H9 (cell line): Measurements from ENCODE around the gene NTRK2. TPM values are rescaled to one million over a fixed set of nuclear protein-coding genes. Genes with fewer than 3 reads are reported as not detected.

Experiments
- DNase-seq: peaks from one replicate; pipeline ENCODE4 v3.0.0-alpha.2; 2017
- H2AFZ ChIP-seq: one replicate; pipeline ENCODE4 v1.6.1; 2013; ENCODE audit warnings: mild to moderate bottlenecking, low read length, control low read depth, moderate library complexity
- H2AK5ac ChIP-seq: 2 replicates; pipeline ENCODE4 v1.6.1; 2013; ENCODE audit warnings: low read length, control low read depth, mixed read lengths; ENCODE audit not compliant: insufficient read length
- H2BK120ac ChIP-seq: one replicate; pipeline ENCODE4 v1.6.1; 2013; ENCODE audit warnings: low read depth, mild to moderate bottlenecking, low read length, control low read depth, inconsistent platforms; ENCODE audit not compliant: poor library complexity, severe bottlenecking
- H2BK12ac ChIP-seq: 2 replicates; pipeline ENCODE4 v1.6.1; 2013; ENCODE audit warnings: low read length, control low read depth, mixed read lengths, low read depth; ENCODE audit not compliant: insufficient read length
- H2BK15ac ChIP-seq: 2 replicates; pipeline ENCODE4 v1.6.1; 2013; ENCODE audit warnings: low read depth, low read length, control low read depth
- H2BK20ac ChIP-seq: one replicate; pipeline ENCODE4 v1.6.1; 2013; ENCODE audit warnings: low read depth, mild to moderate bottlenecking, low read length, control low read depth, inconsistent platforms; ENCODE audit not compliant: poor library complexity, severe bottlenecking
- H2BK5ac ChIP-seq: 2 replicates; pipeline ENCODE4 v1.6.1; 2013; ENCODE audit warnings: low read length, control low read depth, mixed read lengths; ENCODE audit not compliant: insufficient read length
- H3K14ac ChIP-seq: 2 replicates; pipeline ENCODE4 v1.6.1; 2013; ENCODE audit warnings: low read length, control low read depth; ENCODE audit not compliant: insufficient read depth
- H3K18ac ChIP-seq: 2 replicates; pipeline ENCODE4 v1.6.1; 2013; ENCODE audit warnings: low read depth, mild to moderate bottlenecking, mixed read lengths, low read length, control low read depth; ENCODE audit not compliant: insufficient read length
- H3K23ac ChIP-seq: 2 replicates; pipeline ENCODE4 v1.6.1; 2013; ENCODE audit warnings: low read length, control low read depth, mixed read lengths, low read depth; ENCODE audit not compliant: insufficient read length
- H3K23me2 ChIP-seq: 2 replicates; pipeline ENCODE4 v1.6.1; 2013; ENCODE audit warnings: low read depth, mild to moderate bottlenecking, mixed read lengths, low read length, control low read depth; ENCODE audit not compliant: insufficient read length, poor library complexity, severe bottlenecking
- H3K27ac ChIP-seq: 2 replicates; pipeline ENCODE4 v1.5.1; 2013; ENCODE audit warnings: low read length, control low read depth, mixed read lengths, low read depth; ENCODE audit not compliant: insufficient read length
- H3K27me3 ChIP-seq: 2 replicates; pipeline ENCODE4 v1.6.1; 2013; ENCODE audit warnings: low read length, control low read depth, inconsistent platforms; ENCODE audit not compliant: insufficient read depth
- H3K4ac ChIP-seq: 2 replicates; pipeline ENCODE4 v1.6.1; 2013; ENCODE audit warnings: low read depth, mild to moderate bottlenecking, control low read depth, inconsistent platforms, low read length, moderate library complexity
- H3K4me1 ChIP-seq: 2 replicates; pipeline ENCODE4 v1.6.1; 2013; ENCODE audit warnings: low read length, control low read depth, inconsistent platforms; ENCODE audit not compliant: insufficient read depth
- H3K4me2 ChIP-seq: 2 replicates; pipeline ENCODE4 v1.6.1; 2013; ENCODE audit warnings: low read length, control low read depth, mixed read lengths; ENCODE audit not compliant: insufficient read length, insufficient read depth
- H3K56ac ChIP-seq: 2 replicates; pipeline ENCODE4 v1.6.1; 2013; ENCODE audit warnings: low read depth, mild to moderate bottlenecking, mixed read lengths, low read length, control low read depth; ENCODE audit not compliant: insufficient read length
- H3K79me1 ChIP-seq: 2 replicates; pipeline ENCODE4 v1.6.1; 2013; ENCODE audit warnings: low read depth, mild to moderate bottlenecking, moderate library complexity, low read length, control low read depth, inconsistent platforms; ENCODE audit not compliant: insufficient read depth, poor library complexity, severe bottlenecking
- H3K79me2 ChIP-seq: 2 replicates; pipeline ENCODE4 v1.6.1; 2013; ENCODE audit warnings: low read length, control low read depth, inconsistent platforms; ENCODE audit not compliant: insufficient read depth
- H3K9ac ChIP-seq: 2 replicates; pipeline ENCODE4 v1.6.1; 2013; ENCODE audit warnings: low read length, control low read depth, mixed read lengths; ENCODE audit not compliant: insufficient read length; ENCODE audit errors: extremely low read depth
- H3K9me3 ChIP-seq: one replicate; pipeline ENCODE4 v1.6.1; 2013; ENCODE audit warnings: low read depth, low read length, inconsistent platforms; ENCODE audit not compliant: control insufficient read depth
- H3T11ph ChIP-seq: one replicate; pipeline ENCODE4 v1.6.1; 2013; ENCODE audit warnings: mild to moderate bottlenecking, low read length, control low read depth, inconsistent platforms
- H4K20me1 ChIP-seq: one replicate; pipeline ENCODE4 v1.6.1; 2013; ENCODE audit not compliant: control insufficient read depth, insufficient read length, insufficient read depth
- H4K5ac ChIP-seq: 2 replicates; pipeline ENCODE4 v1.6.1; 2013; ENCODE audit warnings: low read depth, mild to moderate bottlenecking, mixed read lengths, low read length, control low read depth; ENCODE audit not compliant: insufficient read length
- H4K8ac ChIP-seq: replicated peaks from 2 replicates; pipeline ENCODE4 v1.6.1; 2013; ENCODE audit warnings: low read length, control low read depth, mixed read lengths, low read depth; ENCODE audit not compliant: insufficient read length
- H4K91ac ChIP-seq: 2 replicates; pipeline ENCODE4 v1.6.1; 2013; ENCODE audit warnings: low read depth, mild to moderate bottlenecking, moderate library complexity, mixed read lengths, low read length, control low read depth; ENCODE audit not compliant: insufficient read length
- H3K27ac Mint-ChIP-seq, 3 experiments: 2 replicates in 2 of 3; 3 replicates in 1 of 3; pipeline ENCODE4 v1.8.0; 2020 to 2021; ENCODE audit warnings: mixed read lengths in 3 of 3, mild to moderate bottlenecking in 1 of 3, moderate library complexity in 1 of 3
- H3K27me3 Mint-ChIP-seq: 2 replicates; pipeline ENCODE4 v1.8.0; 2021; ENCODE audit warnings: low read depth, mild to moderate bottlenecking, moderate library complexity, mixed read lengths
- H3K36me3 Mint-ChIP-seq, 3 experiments: 2 replicates in 2 of 3; 3 replicates in 1 of 3; pipeline ENCODE4 v1.8.0; 2020 to 2021; ENCODE audit warnings: low read depth in 3 of 3, mixed read lengths in 3 of 3; ENCODE audit not compliant: insufficient read depth in 1 of 3
- H3K4me1 Mint-ChIP-seq, 2 experiments: 2 replicates each; pipeline ENCODE4 v1.8.0; 2020; ENCODE audit warnings: mixed read lengths in 2 of 2
- H3K4me3 Mint-ChIP-seq, 2 experiments: 2 replicates in 1 of 2; 3 replicates in 1 of 2; pipeline ENCODE4 v1.8.0; 2020 to 2021; ENCODE audit warnings: mild to moderate bottlenecking in 2 of 2, mixed read lengths in 2 of 2, moderate library complexity in 1 of 2
- H3K9me3 Mint-ChIP-seq, 2 experiments: 2 replicates in 1 of 2; 3 replicates in 1 of 2; pipeline ENCODE4 v1.8.0; 2020; ENCODE audit warnings: mild to moderate bottlenecking in 2 of 2, mixed read lengths in 2 of 2, moderate library complexity in 1 of 2
- CTCF ChIP-seq: fragments of 200-600 bp; sonication (generic); conservative IDR thresholded peaks from 3 replicates; pipeline ENCODE4 v1.8.0; 2021; ENCODE audit warnings: antibody characterized with exemption, mild to moderate bottlenecking
- WGBS: extraction: QIAGEN DNeasy Blood & Tissue Kit; methylation state at CpG from one replicate; pipeline ENCODE4 v1.1.7; 2013; ENCODE audit warnings: missing lambda C conversion rate, low lambda C conversion rate, mixed read lengths; ENCODE audit not compliant: insufficient read length; ENCODE audit errors: extremely low coverage; 5-methylcytosine and 5-hydroxymethylcytosine counted together
- total RNA-seq: library from RNA; stranded (reverse); gene quantifications from 2 replicates; pipeline ENCODE4 v1.2.1, GENCODE V29; 2021

Gene NTRK2
- total RNA-seq, 1 experiment from 2014 or later = 0.02 TPM

DNA sequence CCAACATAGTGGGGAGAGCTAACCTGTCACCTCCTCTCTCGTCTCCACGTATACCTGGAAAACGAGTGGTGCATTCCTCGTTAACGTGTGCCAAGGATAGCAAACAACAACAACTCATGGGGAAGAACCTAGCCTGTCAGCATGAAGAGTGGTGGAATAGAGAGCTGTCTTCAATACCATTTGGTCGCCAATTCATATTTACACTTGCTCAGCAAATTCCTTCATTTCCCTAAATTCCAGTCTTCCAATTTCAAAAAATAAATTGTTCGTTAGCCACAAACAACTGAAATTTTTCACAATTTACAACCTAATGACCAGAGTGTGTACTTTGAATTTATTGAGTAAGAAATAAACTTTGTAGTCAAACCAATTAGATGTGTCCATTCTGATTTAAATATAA, 344.8 kb downstream of the NTRK2 start:
- H3K4me1 ChIP-seq = no peaks in the 10 kb centered on the region
- H3K23ac ChIP-seq = no peak overlapping the region
- no peaks in the 10 kb centered on the region for H3K9me3 ChIP-seq
- no peak overlapping the region for H2AFZ ChIP-seq
- no peak overlapping the region for H2BK20ac ChIP-seq
- H3K23me2 ChIP-seq = no peaks in the 10 kb centered on the region
- H4K8ac ChIP-seq = no peak overlapping the region
- H4K20me1 ChIP-seq = no peaks in the 10 kb centered on the region
- no peak overlapping the region for H4K5ac ChIP-seq
- Mint-ChIP-seq H3K9me3 (no peaks in the 10 kb centered on the region), H3K27me3 (no peaks in the 10 kb centered on the region), H3K36me3 (no peaks in the 10 kb centered on the region), H3K4me1 (peaks cover 2% of the 10 kb centered on the region in 2 experiments; a peak in 2 of 4 replicates), H3K27ac (no peak overlapping the region), H3K4me3 (no peak overlapping the region)
- no peak overlapping the region for H2AK5ac ChIP-seq
- no peak overlapping the region for H3K4ac ChIP-seq
- H3K56ac ChIP-seq = no peak overlapping the region
- H4K91ac ChIP-seq = no peak overlapping the region
- no peak for DNase-seq
- H2BK15ac ChIP-seq = no peak overlapping the region
- no peak overlapping the region for H2BK5ac ChIP-seq
- no peaks in the 10 kb centered on the region for H3K79me2 ChIP-seq
- no peak overlapping the region for H3K4me2 ChIP-seq
- no peak overlapping the region for H3K18ac ChIP-seq
- no peaks in the 10 kb centered on the region for H3K27me3 ChIP-seq
- no peak overlapping the region for H2BK120ac ChIP-seq
- H3K9ac ChIP-seq = no peak overlapping the region
- no peaks in the 10 kb centered on the region for H3K79me1 ChIP-seq
- no peak overlapping the region for H3K27ac ChIP-seq
- no peak overlapping the region for H3T11ph ChIP-seq
- no peak for TF ChIP-seq CTCF
- WGBS = no CpG with 5 or more reads among the region's 7 CpGs
- H3K14ac ChIP-seq = no peak overlapping the region
- H2BK12ac ChIP-seq = no peak overlapping the region
